ENCODE measurements around the gene PPP2R3C.
A peak's percentile ranks its signal among the peaks of the same experiment; 100 is the strongest.
"Not testable (repeated sequence)": the region's sequence is repeated elsewhere in the genome, so short reads cannot be mapped to it uniquely, and the experiment has no call there.

The PPP2R3C gene

DNA sequence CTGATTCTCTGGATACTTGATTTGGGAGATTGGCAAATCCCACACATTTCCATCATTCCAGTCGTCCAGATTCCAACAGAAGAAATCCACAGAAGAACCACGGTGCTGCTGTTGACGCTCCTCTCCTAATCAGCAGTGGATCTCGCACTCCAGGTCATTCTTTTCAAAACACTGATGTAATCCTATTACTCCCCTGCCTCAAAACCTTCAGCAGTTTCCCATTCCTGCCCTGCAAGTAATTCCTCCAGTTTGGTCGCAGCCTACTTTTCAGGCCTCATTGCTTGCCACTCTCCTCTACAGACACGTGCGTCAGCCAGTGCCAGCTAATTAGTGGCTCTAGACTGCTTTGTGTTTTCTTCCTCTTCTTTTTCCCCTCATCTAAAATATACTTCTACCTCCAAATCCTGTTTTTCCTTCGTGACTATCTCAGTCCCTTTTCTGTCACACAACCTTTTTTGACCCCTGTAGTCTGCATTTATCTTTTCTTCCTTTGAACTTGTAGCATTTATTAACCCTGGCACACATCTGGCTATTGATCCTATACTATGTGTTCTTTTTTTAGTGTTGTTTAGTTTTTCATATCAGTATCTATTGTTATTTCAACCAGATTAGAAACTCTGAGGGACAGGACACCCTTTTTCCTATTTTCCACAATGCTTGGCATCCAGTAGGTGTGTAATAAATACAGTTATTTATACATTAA, 37.3 kb upstream of the PPP2R3C start:
- H3K4me3 ChIP-seq (replicated peaks; ENCODE audit: low read depth, low read length): no peak overlapping the region
- DNase-seq (ENCODE audit: low read depth): peak; percentile 26
- no peak for TF ChIP-seq CTCF (IDR thresholded peaks at IDR 0.05; ENCODE audit: low read length, missing control alignments)

- no peak for DNase-seq (ENCODE audit: low read depth)
- H3K4me3 ChIP-seq (replicated peaks; ENCODE audit: low read depth, low read length): no peak overlapping the region
- no peak for TF ChIP-seq CTCF (IDR thresholded peaks at IDR 0.05; ENCODE audit: low read length, missing control alignments)
Measured at GRCh38 chr14:35158491-35158890, 36.7 kb upstream of the PPP2R3C start.

DNA sequence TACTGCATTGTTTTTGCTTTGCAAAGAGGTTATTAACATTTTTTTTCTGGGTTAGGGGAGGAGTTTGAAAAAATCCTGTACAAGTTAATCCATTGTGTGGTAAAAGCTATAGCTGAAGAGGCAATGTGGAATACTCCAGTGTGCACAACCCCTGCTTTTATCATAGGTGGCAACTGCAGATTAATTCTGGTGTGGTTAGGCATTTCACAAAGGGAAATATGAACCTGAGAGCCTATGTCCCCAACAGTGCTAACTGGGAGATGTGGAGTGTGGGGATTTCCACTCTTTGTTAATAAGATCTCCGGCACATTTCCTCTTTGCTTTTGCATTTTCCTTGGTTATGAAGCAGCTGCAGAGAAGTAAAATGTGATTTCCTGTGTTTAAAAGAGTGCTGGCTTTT, 34.2 kb upstream of the PPP2R3C start:
- DNase-seq (ENCODE audit: low read depth): peak; percentile 77
- no peak overlapping the region for H3K4me3 ChIP-seq (replicated peaks; ENCODE audit: low read depth, low read length)
- no peak for TF ChIP-seq CTCF (IDR thresholded peaks at IDR 0.05; ENCODE audit: low read length, missing control alignments)

GRCh38 chr14:35154016-35154415, 32.2 kb upstream of the PPP2R3C start:
- no peak for TF ChIP-seq CTCF (IDR thresholded peaks at IDR 0.05; ENCODE audit: low read length, missing control alignments)
- DNase-seq (ENCODE audit: low read depth): no peak
- H3K4me3 ChIP-seq (replicated peaks; ENCODE audit: low read depth, low read length): no peak overlapping the region

DNA sequence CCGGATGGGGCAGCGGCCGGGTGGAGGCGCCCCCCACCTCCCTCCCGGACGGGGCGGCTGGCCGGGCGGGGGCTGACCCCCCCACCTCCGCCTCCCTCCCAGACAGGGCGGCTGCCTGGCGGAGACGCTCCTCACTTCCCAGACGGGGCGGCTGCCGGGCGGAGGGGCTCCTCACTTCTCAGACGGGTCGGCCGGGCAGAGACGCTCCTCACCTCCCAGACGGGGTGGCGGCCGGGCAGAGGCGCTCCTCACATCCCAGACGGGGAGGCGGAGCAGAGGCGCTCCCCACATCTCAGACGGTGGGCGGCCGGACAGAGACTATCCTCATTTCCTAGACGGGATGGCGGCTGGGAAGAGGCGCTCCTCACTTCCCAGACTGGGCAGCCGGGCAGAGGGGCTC, 30.7 kb upstream of the PPP2R3C start:
- not testable (repeated sequence) for H3K4me3 ChIP-seq (replicated peaks; ENCODE audit: low read depth, low read length); DNase-seq (ENCODE audit: low read depth)

DNA sequence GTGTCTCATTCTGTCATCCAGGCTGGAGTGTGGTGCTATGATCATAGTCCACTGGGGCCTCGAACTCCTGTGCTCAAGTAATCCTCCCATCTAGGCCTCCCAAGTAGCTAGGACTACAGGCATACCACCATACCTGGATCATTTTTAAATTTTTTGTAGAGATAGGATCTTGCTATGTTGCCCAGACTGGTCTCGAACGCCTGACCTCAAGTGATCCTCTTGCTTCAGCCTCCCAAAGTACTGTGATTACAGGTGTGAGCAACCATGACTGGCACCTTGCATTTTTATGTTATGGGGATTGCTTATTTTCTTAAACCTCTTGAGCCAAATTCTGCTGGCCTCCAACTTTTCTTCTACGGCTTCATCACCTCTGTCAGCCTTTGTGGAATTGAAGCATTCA, 27.4 kb upstream of the PPP2R3C start:
- no peak for DNase-seq (ENCODE audit: low read depth)
- TF ChIP-seq CTCF (IDR thresholded peaks at IDR 0.05; ENCODE audit: low read length, missing control alignments): no peak

GRCh38 chr14:35147711-35148110, 25.9 kb upstream of the PPP2R3C start:
- TF ChIP-seq CTCF (IDR thresholded peaks at IDR 0.05; ENCODE audit: low read length, missing control alignments): no peak
- DNase-seq (ENCODE audit: low read depth): no peak
- no peak overlapping the region for H3K4me3 ChIP-seq (replicated peaks; ENCODE audit: low read depth, low read length)

More for the DNA sequence above, 27.4 kb upstream of the PPP2R3C start:
- no peak overlapping the region for H3K4me3 ChIP-seq (replicated peaks; ENCODE audit: low read depth, low read length)
